HG02623 (cell line): ENCODE data around the gene COA8.

Experiments
- ATAC-seq: cut with Tn5 transposase; IDR thresholded peaks from one replicate; pipeline ENCODE4 v1.9.1; 2021; ENCODE audit warnings: moderate library complexity; ENCODE audit not compliant: unreplicated experiment

Gene COA8

DNA sequence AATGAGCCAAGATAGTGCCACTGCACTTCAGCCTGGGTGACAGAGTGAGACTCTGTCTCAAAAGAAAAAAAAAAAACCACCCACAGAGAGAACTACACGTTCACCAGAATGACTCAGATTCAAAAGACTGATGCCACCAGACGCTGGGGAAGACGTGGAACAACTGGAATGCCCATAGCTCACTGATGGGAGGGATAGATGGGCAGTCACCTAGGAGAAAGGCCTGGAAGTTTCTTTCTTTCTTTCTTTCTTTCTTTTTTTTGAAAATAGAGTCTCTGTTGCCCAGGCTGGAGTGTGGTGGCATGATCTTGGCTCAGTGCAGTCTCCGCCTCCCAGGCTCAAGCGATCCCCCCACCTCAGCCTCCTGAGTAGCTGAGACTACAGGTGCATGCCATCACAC, 56.3 kb downstream of the COA8 start:
- ATAC-seq = no peak

DNA sequence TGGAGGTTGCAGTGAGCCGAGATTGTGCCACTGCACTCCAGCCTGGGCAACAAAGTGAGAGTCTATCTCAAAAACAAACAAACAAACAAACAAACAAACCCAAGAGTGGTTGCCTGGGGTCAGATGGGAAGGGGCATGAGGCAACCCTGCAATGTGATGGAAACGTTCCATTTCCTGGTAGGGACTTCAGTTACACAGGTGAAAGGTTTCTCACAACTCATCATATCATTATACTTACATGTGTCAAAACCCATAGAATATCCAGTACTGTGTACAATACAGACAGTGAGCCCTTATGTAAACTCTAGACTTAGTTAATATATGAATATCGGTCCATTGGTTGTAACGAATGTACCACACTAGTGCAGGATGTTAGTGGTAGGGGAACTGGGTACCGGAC, 59.1 kb downstream of the COA8 start:
- ATAC-seq = no peak

DNA sequence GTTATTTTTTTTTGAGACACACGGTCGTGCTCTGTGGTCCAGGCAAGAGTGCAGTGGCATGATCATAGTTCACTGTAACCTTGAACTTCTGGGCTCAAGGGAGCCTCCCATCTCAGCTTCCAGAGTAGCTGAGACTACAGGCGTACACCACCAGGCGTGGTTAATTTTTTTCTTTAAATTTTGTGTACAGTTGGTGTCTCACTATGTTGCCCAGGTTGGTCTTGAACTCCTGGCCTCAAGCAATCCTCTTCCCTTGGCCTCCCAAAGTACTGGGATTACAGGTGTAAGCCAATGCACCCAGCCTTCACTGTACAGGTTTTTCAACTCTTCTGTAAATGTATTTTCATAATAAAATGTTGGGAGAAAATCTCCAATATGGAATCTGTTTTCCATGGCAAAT, 60.5 kb downstream of the COA8 start:
- no peak for ATAC-seq

DNA sequence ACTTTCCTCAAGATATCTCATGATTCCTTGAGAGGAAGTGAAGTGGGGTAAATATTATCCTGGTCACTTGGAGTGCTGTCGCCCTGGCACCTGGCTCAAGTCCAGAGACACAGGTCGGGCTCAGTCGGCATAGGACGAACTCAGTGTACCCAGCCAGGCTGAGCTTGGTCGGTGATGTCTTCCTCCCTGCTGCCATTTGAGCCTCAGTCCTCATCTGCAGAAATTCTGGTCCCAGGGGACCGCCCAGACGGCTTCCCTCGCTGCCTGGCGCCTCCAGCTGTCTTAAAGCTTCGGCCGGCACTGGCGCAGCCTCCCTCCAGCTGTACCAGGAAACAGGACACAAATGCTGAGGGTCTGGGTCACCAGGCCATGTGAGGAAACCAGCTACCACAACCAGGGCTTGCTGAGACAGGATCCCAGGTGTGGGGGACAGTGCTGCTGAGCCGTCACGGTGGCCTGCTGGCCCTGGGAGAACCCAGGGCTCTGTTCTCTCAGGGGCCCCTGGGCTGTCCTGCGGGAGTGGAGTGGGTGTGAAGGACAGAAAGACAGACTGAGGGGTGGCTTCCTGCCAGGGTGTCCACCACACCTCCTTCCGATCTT, 61.2 kb downstream of the COA8 start:
- no peak for ATAC-seq

DNA sequence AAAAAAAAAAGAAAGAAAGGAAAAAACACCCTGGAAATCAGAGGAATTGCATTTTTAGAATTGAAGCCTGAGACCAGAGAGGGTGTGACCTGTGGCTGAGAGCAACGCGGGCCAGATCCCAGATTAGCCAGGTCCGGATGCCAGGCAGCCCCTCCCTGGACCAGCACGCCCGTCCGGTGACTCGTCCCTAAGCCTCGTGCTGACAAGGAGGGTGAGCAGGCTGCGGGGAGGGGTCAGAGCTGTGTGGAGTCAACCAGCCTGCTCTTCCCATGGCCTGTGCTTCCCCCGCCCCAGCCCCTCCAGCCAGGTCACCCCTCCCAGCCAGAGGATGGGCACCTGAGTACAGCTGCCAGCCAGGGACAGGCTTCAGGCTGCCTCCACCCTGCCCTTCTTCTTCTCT, 62.1 kb downstream of the COA8 start:
- no peak for ATAC-seq

DNA sequence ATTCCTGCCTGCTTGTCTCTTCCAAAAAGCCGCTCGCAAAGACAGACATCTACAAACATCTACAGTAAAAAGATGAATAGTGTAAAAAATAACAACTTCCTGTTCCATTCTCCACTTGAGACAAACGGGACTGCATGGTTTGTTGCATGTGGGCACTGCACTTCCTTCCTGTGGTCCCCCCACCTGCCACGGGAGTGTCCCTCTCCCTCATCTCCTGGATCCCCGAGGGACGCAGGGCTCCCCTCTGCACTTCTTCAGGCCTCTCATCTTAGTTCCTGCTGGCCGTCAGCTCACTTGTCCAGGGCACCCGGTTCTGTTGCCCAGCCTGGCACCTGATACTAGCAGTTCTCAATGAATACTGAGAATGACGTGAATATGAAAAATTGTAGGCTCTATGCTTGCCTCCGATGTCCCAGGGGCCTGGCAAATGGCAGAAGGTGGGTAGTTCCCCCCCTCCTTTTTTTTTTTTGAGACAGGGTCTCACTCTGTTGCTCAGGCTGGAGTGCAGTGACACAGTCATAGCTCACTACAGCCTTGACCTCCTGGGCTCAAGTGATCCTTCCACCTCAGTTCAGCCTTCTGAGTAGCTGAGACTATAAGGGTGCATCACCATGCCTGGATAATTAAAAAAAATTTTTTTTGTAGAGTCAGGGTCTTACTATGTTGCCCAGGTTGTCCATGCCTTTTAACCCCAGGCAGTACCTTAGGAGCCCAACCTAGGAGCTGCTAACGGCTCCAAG, 62.8 kb downstream of the COA8 start:
- no peak for ATAC-seq

DNA sequence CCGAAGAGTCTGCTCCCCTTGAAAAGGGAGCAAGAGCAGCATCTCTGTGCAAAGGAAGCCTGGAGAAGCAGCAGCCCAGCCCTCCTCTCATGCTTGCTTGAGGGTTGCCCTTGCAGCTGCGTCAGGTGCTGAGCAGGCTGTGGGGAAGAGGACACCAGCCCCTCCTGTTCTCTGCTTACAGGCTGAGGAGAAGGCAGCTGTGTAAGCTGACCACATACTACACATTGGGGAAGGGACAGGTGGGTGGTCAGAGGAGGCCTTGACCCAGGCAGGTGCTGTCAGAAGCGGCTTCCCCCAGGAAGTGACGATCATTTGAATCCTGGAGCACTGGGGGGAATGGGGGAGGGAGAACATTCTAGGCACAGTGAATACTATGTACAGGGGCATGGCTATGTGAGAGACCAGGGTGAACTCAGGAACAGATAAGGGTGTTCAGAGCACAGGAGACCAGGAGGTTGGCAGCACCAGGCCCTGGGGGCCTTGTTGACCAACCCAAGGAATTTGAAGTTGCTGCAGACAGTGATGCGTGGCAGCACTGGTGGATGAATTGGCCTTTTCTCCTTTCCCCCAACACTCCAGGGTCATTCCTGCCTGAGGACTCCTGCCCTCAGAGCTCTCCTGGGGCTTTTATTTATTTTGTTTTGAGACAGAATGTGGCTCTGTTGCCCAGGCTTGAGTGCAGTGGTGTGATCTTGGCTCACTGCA, 63.5 kb downstream of the COA8 start:
- ATAC-seq = no peak

DNA sequence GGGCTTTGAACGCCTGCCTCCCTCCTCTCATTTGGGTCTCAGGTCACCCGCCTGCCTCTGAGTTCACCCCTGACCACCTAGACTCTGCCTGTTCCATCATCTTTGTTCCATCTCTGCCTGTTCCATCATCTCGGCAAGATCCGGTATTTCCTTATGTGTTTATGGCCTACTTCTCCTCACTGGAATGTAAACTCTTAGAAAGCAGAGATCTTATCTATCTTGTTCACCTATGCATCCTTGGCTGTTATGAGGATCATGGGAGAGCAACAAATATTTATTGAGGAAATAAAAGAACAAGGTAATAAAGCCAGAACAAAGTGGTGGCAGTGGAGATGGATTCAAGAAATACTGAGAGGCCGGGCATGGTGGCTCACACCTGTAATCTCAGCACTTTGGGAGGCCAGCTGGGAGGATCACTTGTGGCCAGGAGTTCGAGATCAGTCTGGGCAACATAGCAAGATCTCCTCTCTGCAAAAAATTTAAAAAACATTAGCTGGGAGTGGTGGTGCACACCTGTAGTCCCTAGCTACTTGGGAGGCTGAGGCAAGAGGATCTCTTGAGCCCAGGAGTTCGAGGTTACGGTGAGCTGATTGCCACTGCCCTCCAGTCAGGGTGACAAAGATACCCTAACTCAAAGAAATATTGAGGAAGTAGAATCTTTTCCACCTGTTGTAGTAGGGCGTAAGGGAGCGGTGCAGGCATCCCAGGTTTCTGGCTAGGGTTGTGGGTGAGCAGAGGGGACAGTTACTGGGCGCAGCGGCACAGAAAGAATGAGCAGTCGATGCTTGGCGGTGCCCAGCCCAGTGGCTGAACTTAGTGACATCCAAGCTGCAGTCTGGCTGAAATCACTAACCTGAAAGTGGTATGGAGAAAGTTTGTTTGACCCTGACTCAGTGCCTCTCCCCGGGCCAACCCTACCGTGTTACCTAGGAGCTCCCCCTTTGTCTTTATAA, 64.6 kb downstream of the COA8 start:
- no peak for ATAC-seq

DNA sequence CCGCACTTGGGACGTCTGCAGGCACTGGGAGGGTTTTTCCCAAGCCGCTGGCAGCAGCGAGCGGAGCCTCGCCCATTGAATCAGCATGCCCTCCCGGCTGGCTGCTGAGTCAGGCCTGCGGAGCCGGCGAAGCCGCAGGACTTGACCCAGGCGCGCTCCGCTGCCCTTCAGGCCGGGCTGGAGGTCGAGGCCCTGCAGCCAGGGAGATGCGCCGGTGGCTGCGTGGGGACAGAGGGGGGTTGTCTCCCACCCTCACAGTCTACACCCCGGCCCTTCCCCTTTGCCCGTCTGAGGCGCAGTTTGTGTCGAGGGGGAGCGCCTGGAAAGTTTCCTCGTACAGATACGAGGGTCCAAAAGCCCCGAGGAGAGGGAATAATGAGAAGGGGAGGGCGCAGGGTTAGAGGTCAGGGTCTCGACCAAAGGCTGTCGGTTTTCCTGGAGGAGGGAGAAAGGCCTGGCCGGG, 65.5 kb downstream of the COA8 start:
- ATAC-seq = no peak

DNA sequence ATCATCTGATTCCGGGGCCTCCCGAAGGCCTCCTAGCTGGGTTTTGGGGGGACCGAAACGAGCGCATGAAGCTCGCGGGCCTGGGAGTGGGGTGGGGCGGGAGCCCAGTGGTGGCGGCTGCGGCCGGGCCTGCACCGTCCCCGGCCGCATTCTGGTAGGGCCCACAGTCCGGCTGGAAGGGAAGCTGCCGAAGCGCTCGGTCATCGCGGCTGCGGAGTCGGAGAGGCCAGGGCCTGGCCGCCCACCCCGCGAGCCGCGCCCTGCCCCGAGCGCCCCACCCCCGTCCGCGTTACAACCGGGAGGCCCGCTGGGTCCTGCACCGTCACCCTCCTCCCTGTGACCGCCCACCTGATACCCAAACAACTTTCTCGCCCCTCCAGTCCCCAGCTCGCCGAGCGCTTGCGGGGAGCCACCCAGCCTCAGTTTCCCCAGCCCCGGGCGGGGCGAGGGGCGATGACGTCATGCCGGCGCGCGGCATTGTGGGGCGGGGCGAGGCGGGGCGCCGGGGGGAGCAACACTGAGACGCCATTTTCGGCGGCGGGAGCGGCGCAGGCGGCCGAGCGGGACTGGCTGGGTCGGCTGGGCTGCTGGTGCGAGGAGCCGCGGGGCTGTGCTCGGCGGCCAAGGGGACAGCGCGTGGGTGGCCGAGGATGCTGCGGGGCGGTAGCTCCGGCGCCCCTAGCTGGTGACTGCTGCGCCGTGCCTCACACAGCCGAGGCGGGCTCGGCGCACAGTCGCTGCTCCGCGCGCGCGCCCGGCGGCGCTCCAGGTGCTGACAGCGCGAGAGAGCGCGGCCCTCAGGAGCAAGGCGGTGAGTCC, 66.1 kb downstream of the COA8 start, which contains the start of gene KLC1:
Gene KLC1 (plus strand): TSS at position 528 of the 819 bp plus-strand sequence. CDS start 25,354 bp downstream, outside the sequence.
- ATAC-seq = peak; percentile 55

DNA sequence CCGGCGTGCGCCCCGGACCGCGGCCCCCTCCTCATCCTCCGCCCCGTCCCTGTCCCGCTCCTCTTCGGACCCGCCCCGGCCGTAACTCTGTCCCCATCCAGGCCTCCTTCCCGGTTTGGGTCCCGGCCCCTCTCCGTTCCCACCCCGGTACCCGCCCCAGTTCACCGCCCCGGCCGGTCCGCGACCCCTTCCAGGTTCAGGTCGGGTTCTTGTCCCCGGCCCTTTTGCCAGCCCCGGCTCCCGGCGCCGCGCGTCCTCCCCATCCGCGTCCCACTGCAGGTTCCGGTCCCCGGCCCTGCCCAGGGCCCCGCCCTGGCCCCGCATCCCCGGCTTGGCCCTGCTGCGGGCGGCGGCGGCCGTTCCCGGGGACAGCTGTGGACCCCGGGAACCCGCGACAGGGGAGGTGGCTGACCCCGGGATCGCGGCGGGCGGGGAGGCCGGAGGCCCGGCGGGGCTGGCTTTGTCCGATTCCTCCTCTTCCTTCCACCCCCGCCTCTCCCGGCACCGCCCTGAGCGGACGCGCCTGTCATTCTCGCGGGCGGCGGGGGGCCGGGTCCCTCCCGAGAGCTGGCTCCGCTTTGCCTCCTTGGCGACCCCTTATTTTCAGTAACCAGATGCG, 66.9 kb downstream of the COA8 start:
- no peak for ATAC-seq

DNA sequence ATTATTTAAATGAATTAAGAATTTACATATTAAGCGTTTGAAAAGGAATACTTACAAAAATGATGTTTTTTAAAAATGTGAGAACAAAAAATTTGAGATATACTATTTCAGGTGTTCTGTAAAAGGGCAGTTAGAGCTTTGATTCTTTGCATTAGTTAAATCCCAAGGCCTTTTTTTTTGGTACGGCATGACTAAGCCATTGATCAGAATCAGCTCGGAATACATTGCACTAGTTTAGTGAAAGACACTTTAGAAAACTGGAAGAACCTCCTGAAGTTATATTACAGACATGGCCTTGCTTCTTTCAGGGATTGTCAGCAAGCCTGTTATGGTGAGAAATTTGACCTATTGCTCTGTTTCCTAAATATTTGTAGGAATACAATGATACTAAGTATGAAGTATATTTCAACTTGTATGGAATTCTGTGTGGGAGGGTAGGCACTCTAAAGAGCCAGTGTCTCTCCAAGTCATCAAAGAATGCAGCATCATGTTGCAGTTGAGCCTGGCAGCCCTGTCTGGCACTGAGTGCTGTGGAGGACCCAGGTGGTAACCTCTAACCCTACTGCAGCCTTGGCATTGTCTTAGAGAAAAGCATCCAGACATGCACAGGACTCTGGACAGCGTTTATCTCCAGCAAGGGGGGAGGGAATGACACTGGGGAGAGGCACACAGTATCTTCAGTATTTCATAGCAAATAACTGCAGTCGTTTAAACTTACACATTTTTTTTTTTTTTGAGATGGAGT, 67.8 kb downstream of the COA8 start:
- no peak for ATAC-seq

DNA sequence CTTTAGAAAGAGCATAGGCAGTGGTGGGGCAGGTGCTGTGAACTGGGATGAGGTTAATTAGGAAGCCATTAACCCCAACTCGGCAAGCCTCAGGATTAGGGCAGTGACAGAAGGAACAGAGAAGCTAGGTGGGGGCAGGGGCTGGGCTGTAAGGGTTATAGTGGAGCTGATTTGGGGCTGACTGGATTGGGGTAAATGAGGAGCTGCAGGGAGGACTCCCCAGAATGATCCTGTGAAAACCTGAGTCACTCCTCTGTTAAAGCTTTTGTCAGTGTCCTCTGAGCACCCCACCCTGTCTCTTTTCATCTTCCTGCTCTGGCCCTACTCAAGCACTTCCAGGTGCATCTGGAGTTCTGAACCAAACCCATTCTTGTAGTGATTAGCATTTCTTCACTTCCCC, 70.6 kb downstream of the COA8 start:
- no peak for ATAC-seq

DNA sequence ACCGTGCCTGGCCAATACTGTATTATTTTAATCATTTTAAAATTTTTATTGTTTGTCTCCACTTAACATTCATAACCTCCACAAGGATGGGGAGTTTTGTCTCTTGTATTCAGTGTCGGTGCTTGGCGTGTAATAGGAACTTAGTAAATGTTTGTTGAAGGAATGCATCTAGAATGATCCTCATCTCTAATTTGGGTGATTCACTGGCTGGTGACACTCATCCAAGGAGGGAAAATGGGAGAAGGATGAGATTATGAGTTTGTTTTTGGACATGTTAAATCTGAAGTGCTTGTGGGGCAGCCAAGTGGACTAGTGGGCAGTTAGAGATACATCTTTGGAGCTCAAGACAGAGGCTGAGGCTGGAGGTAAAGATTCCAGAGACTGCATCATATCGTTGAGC, 71.4 kb downstream of the COA8 start:
- ATAC-seq = no peak

DNA sequence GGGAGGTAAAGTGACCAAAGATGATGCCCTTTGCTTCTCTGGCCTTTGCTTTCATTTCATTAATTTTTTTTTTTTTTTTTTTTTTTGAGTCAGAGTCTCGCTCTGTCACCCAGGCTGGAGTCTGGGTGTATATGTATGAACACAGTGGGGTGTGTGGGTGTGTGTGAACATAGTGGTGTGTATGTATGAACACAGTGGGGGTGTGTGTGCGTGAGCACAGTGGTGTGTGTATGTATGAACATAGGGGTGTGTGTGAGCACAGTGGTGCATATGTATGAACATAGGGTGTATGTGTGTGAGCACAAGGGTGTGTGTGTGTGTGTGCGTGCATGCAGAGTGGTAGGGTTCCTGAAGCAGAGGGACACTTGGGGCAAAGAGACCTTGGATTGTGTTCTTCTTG, 75.8 kb downstream of the COA8 start:
- ATAC-seq = no peak
